Activated CD4-positive, alpha-beta T cell treated with anti-CD3 and anti-CD28 coated beads, Interleukin-2, amount 10 ng/mL, durations not matched to agents 7 days and 5 days (primary cell): ENCODE results near the gene ZNF195. TPM values are rescaled to one million over a fixed set of nuclear protein-coding genes. Genes with fewer than 3 reads are reported as not detected.
"Not testable (repeated sequence)": the region's sequence is repeated elsewhere in the genome, so short reads cannot be mapped to it uniquely, and the experiment has no call there.

Experiments
- CTCF ChIA-PET: fragments of 350-600 bp; sonication (Branson Sonifier 250); formaldehyde crosslinking; loops from one replicate; lab custom pipeline; 2021; ENCODE audit warnings: antibody characterized with exemption; lab: Charles Lee
- POLR2A ChIA-PET: fragments of 350-600 bp; sonication (Branson Sonifier 250); formaldehyde crosslinking; loops from one replicate; lab custom pipeline; 2021; ENCODE audit warnings: antibody characterized with exemption; lab: Charles Lee
- DNase-seq: peaks from one replicate; pipeline ENCODE4 v3.0.0-alpha.2; 2020
- H3K27ac Mint-ChIP-seq: one replicate; pipeline ENCODE4 v1.8.0; 2021; ENCODE audit warnings: mild to moderate bottlenecking, moderate library complexity, mixed read lengths
- H3K27me3 Mint-ChIP-seq: one replicate; pipeline ENCODE4 v1.8.0; 2021; ENCODE audit warnings: mixed read lengths
- H3K36me3 Mint-ChIP-seq: one replicate; pipeline ENCODE4 v1.8.0; 2021; ENCODE audit warnings: low read depth, mixed read lengths
- H3K4me1 Mint-ChIP-seq: one replicate; pipeline ENCODE4 v1.8.0; 2021; ENCODE audit warnings: mixed read lengths
- H3K4me3 Mint-ChIP-seq: one replicate; pipeline ENCODE4 v1.8.0; 2021; ENCODE audit warnings: mild to moderate bottlenecking, moderate library complexity, mixed read lengths
- H3K9me3 Mint-ChIP-seq: one replicate; pipeline ENCODE4 v1.8.0; 2021; ENCODE audit warnings: mixed read lengths
- total RNA-seq, 2 experiments: library from RNA; stranded (reverse); gene quantifications; one replicate each; pipeline ENCODE4 v1.2.3, GENCODE V29; 2021

The ZNF195 gene
- total RNA-seq, result 10 to 100 TPM; 29.7 to 32.5 TPM

DNA sequence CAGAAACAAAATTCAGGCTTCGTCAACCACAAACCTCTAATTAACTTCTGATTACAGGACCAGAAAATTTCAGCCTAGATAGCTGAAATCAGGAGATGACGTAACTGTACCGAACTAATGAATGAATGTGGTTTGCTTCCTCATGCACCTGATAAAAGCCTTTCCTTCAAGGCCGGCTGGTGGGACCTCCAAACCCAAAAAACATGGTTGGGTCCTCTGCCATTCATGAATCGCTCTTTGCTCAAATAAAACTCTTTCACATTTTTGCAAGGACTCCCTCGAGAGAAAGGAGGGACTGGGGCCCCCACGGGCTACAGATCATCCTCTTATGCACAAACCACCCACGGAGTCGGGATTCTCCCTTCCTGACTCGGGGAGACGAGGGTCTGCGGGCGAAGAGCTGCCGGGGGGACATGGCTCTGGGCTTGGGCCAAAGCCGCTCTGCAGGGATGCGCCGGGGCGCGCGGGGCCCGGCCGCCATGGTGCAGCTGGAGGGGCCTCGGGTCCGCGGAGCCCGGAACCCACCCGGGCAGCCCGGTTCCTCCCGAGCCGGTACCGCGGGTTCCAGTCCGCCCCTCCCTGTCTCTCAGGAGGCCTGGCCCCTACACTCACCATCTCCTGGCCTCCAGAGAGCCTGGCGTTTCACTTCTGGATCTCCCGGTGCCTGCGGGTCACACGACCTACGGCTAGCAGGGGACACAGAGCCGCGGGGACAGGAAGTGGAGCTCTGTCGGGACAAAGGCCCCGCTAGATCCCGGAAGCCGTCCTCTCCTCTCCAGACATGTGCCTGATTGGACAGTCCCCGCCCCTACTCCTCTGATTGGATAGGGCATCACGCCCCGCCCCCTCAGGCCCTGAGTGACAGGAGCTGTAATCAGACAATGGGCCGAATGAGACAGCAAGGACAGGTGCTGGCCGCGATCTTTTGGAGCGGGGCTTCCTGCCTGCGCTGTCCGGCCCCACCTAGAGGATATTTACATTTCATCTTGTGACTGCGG lies at the start of gene ZNF195:
Gene ZNF195 (minus strand): TSS at position 721 of the 998 bp plus-strand sequence. CDS start 106 bp downstream, at position 615.
- POLR2A ChIA-PET, result no interaction called here

DNA sequence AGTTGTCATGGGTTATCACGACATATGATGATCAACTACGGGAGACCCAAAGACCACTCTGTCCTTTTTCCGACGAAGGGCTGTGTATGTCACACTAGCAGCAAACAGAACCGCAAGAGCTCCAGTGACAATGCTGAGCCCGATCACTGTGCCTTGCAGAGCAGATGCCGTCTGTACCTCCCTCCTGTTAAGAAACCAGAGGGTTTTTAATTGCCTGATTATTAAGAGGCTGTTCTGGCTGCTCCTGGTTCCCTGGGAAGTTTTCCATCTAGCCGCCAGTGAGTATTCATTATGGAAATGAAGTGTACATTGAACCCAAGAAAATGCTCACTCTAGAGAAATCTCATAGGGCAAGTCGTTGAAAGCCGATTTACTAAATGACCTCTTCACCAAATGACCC lies 49.1 kb upstream of the ZNF195 start:
- CTCF ChIA-PET, H3K9me3 Mint-ChIP-seq, H3K27ac Mint-ChIP-seq, H3K36me3 Mint-ChIP-seq, H3K4me3 Mint-ChIP-seq, DNase-seq, POLR2A ChIA-PET, H3K4me1 Mint-ChIP-seq: not testable (repeated sequence)
- peaks cover 18% of the 10 kb centered on the region for H3K27me3 Mint-ChIP-seq

More for the DNA sequence above, at the start of gene ZNF195:
- Mint-ChIP-seq H3K4me3 (peak within 1 kb of the TSS; percentile 99), H3K9me3 (peaks cover 30% of the 10 kb centered on the region), H3K4me1 (peaks cover 39% of the 10 kb centered on the region), H3K36me3 (peaks cover 52% of the 10 kb centered on the region), H3K27ac (peak within 1 kb of the TSS; percentile 99), H3K27me3 (no peaks in the 10 kb centered on the region)
- peak; percentile 99 for DNase-seq
- CTCF ChIA-PET, result interaction anchor here (0.9 to 1.0 kb wide), 4 partner anchors 16 to 39 kb away, joined by 3 to 4 read pairs (median 4); no protein-coding TSS in a partner anchor

DNA sequence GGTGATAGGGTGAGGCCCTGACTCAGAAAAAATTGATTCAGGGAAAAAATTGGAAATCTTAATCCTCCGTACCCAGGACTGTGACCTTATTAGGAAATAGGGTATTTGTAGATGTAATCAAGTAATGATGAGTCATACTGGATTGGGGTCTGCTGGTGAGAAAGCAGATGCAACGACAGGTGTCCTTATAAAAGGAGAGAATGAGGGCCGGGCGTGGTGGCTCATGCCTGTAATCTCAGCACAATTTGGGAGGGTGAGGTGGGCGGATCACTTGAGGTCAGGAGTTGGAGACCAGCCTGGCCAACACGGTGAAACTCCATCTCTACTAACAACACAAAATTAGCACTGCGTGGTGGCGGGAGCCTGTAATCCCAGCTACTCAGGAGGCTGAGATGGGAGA lies 47.6 kb upstream of the ZNF195 start:
- peaks cover 13% of the 10 kb centered on the region for H3K4me1 Mint-ChIP-seq

DNA sequence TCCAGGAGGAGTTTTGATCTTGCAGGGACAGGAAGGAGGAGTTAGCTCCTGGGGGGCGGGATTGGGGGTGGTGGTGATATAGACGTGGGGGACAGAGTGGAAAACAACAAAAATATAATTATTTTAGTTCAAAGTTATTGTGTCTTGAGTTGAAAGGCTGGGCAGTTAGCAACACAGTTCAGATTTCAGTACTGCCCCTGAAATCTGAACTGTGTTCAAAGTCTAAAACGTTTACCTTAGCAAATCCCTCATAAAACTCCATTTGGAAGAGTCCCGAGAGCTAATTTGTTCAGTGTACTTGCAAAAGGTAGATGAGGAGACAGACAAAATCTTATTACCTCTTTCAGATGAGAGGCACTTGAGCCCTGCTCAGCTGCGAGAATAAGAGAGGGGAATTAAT lies 45.0 kb upstream of the ZNF195 start:
- Mint-ChIP-seq H3K4me3 (peak overlapping the region; percentile 84), H3K27me3 (peaks cover 11% of the 10 kb centered on the region), H3K4me1 (peaks cover 15% of the 10 kb centered on the region)
- POLR2A ChIA-PET, H3K9me3 Mint-ChIP-seq, H3K27ac Mint-ChIP-seq, CTCF ChIA-PET, DNase-seq, H3K36me3 Mint-ChIP-seq: not testable (repeated sequence)

More for the DNA sequence above, 47.6 kb upstream of the ZNF195 start:
- POLR2A ChIA-PET, H3K4me3 Mint-ChIP-seq, CTCF ChIA-PET, H3K27ac Mint-ChIP-seq, H3K36me3 Mint-ChIP-seq, DNase-seq, H3K9me3 Mint-ChIP-seq: not testable (repeated sequence)
- H3K27me3 Mint-ChIP-seq, result peaks cover 18% of the 10 kb centered on the region

DNA sequence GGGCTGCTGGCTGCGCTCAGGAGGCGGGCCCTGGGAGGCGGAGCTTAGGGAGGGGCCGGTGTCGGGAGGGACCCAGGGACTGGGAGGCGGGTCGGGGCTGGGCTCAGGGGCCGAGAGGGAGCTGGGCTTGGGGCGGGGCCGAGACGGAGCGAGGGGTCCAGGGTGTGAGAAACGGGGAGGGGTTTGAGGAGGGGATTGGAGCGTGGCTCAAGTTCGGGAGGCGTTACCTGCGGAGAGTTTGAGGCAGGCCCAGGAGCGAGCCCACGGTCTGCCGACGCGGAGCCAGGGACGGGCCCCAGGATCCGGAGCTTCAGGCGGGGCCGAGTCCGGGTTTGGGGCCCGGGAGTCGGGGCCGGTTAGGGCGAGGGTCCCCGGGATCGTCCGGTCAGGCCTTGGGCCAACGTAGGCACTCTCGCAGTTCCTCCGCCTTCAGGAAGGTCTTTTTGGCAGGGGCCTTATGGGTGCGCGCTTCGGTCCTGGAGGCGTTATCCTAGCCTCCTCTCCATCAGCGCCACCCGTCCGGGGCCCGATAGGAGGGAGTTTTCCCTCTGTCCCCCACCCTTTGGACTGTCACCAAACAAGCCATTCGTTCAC lies 44.3 kb upstream of the ZNF195 start:
- DNase-seq, H3K9me3 Mint-ChIP-seq, POLR2A ChIA-PET, H3K36me3 Mint-ChIP-seq, H3K27me3 Mint-ChIP-seq, CTCF ChIA-PET: not testable (repeated sequence)
- peak overlapping the region; percentile 84 for H3K4me3 Mint-ChIP-seq
- H3K27ac Mint-ChIP-seq, result peak overlapping the region; percentile 97
- H3K4me1 Mint-ChIP-seq, result peaks cover 15% of the 10 kb centered on the region

DNA sequence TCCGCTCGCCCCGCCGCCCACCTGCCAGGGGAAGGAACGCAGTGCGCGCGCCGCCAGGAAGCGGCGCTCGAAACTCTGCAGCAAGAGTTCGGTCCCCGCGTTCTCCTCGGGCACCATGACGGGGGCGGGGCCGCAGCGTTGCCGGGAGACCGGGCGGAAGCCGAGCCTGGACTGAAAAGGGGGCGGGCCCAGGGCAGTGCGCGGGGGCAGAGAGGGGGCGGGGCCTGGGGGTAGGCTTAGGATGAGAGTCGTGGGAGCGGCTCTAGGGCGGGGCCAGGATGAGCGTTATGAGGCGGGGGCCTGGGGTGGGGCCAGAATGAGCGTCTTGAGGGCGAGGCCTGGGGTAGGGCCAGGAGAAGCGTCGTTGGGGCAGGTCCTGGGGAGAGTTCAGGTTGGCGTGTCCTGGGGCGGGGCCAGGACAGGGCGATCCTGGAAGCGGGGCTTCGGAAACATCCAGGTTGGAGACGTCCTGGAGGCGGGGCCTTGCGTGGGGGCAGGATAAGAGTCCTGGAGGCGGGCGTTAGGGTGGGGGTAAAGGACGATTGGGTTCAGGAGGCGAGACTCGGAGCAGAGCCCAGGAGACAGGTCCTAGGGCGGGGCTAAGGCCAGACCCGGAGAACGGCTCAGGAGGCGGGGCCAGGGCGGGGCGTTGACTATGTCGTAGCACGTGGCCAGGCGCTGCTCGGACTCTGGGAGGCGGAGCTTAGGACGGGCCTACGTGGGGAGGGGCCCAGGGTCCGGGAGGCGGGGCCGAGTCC lies 43.6 kb upstream of the ZNF195 start:
- CTCF ChIA-PET, POLR2A ChIA-PET: not testable (repeated sequence)
- peak overlapping the region; percentile 97 for H3K27ac Mint-ChIP-seq

DNA sequence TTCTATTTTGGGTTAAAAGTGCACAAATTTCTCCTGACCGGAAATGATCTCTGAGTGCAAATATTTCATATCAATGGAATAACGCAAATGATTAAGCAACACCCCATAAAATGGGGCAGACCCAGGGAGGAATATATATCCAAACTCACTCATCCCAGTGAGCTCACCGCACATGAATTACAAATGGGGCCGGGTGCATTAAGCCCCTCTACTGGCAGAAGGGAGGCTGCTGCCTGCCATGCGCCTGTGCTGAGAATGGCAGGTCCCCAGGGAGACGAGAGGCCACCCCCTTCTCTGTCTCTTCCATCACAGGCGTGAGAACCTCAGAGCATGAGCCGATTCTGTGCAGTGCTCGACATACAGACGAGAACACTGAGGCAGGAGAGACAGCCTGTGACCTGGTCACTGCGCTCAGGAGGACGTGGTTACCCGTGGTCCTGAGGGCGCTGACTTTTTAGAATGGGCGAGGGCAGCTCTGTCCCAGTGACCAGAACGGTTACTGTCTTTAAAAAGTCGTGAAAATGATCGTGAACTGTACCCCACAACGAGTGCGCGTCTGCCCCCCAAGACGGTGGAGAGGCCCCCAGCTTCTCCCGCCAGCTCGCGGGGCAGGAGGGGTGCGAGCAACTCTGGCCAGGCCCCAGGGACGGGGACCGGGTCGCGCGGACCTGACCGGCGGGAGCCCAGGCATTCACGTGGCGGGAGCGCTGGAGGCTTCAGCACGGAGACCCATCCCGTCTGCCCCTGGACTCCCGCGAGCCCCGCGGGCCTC lies 42.8 kb upstream of the ZNF195 start:
- Mint-ChIP-seq H3K4me3 (peak overlapping the region; percentile 84), H3K4me1 (peaks cover 15% of the 10 kb centered on the region), H3K27ac (peak overlapping the region; percentile 73)
- H3K27me3 Mint-ChIP-seq, H3K9me3 Mint-ChIP-seq, POLR2A ChIA-PET, CTCF ChIA-PET, DNase-seq, H3K36me3 Mint-ChIP-seq: not testable (repeated sequence)

More for the DNA sequence above, 43.6 kb upstream of the ZNF195 start:
- not testable (repeated sequence) for H3K9me3 Mint-ChIP-seq, H3K27me3 Mint-ChIP-seq, H3K36me3 Mint-ChIP-seq
- Mint-ChIP-seq H3K4me3 (peak overlapping the region; percentile 84), H3K4me1 (peaks cover 15% of the 10 kb centered on the region)
- DNase-seq, result peak; percentile 97

DNA sequence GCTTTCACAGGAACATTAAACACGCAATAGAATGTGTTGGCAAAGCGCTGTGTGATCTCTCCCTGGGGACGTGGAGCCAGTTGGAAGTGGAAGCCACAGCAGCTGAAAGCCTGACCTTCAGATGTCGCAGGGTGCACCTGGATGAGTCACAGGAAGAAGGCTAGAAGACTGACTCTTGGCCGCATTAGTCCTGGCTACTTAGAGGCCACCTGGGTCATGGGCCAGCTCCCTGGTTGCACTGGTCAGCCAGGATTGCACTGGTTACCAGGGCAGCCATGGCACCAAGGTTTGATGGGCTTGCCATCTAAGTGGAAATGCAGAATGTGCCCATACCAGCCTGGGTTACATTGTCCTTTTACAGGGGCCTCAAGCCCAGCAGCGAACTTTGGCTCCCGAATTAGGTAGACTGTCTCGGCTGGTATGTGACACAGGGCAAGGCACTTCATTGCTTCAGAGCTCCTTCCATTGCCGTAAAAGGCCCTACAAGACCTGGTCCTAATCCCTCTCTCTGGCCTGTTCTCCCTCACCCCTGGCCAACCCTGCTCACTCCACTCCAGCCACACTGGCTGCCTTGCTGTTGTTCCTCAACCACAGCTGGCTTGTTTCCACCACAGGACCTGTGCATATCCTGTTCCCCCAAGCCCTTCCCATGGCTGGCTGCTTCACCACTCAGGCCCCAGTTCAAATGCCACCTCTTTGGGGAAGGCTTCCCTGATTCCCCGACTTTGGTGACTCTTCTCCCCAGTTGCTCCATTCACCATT lies 41.5 kb upstream of the ZNF195 start:
- DNase-seq, H3K9me3 Mint-ChIP-seq, POLR2A ChIA-PET, H3K27ac Mint-ChIP-seq, CTCF ChIA-PET, H3K27me3 Mint-ChIP-seq, H3K36me3 Mint-ChIP-seq, H3K4me3 Mint-ChIP-seq: not testable (repeated sequence)
- peaks cover 15% of the 10 kb centered on the region for H3K4me1 Mint-ChIP-seq

DNA sequence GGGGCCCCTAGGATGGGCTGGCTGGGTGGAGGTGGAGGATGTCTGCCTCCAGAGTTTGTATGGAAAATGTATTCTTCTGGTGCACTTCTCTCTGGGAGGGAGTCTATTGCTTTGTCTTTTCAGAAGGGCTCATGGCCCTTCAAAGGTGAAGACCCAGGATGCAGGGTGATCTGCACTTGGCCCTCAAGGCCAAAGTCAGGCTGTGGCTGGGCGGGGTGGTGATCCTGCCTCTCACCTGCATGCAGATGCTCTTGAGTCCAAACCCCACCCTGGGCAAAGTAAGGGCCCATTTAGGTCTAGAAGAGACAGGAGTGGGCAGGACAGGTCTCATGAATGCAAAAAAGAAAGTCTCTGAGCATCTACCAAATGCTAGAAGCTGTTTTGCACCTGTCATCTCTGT lies 40.5 kb upstream of the ZNF195 start:
- POLR2A ChIA-PET, H3K36me3 Mint-ChIP-seq, H3K4me3 Mint-ChIP-seq, DNase-seq, H3K27me3 Mint-ChIP-seq, H3K9me3 Mint-ChIP-seq, H3K27ac Mint-ChIP-seq, CTCF ChIA-PET: not testable (repeated sequence)
- H3K4me1 Mint-ChIP-seq, result peaks cover 15% of the 10 kb centered on the region

DNA sequence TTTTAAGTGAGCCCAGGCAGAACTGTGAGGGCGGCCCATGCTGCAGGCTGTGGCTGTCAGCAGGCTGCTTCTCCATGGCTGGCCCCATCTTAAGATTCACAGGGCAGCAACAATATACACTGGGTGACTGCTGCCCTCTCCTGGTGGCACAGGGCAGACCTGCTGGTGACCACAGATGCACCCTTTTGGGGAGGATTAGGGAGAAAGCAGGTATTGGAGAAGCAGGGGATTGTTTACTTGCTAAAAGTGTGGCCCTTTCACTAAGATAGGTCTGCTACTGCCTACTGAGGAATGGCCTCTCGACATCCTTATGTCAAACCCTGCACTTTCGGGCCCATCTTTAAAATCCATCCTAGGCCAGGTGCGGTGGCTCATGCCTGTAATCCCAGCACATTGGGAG lies 38.1 kb upstream of the ZNF195 start:
- H3K27me3 Mint-ChIP-seq, H3K9me3 Mint-ChIP-seq, POLR2A ChIA-PET, H3K36me3 Mint-ChIP-seq, CTCF ChIA-PET, H3K4me1 Mint-ChIP-seq, H3K4me3 Mint-ChIP-seq, H3K27ac Mint-ChIP-seq: not testable (repeated sequence)
- peak; percentile 70 for DNase-seq

DNA sequence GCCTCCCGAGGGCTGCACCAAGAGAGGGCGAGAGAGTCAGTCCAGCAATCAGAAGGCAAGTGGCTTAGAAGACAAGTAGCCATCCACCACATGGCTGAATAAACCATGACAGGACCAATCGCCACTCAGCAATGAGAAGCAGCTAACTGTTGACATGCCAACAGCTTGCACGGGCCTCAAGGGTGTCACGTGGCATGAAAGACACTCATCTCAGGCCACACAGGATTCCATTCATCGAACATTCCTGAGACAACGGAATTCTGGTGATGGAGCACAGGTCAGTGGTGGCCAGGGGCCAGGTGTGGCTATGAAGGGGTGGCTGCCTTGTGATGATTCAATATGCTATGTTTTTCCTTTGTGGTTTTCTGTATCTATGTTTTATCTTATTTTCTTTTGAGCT lies 36.4 kb upstream of the ZNF195 start:
- H3K4me3 Mint-ChIP-seq, H3K4me1 Mint-ChIP-seq, H3K27ac Mint-ChIP-seq, H3K9me3 Mint-ChIP-seq, H3K27me3 Mint-ChIP-seq, DNase-seq, POLR2A ChIA-PET, CTCF ChIA-PET, H3K36me3 Mint-ChIP-seq: not testable (repeated sequence)

DNA sequence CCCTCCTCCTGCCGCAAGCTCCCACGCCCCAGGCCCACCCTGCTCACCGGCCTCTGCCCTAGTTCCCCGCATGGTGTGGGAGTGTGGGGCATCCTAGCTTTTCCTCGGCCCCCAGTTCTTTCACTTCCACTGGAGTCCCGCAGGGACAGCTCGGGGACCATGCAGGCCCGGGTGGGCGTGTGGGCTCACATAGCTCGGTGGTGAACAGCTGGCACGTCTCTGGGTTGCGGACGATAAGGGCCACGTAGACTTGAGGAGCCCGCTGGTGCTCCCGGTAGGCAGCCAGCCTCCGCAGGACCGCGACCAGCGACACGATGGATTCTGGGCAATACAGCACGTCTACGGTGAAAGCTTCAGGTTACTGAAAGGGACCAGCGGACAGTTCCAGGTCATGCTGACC lies 34.7 kb upstream of the ZNF195 start:
- H3K36me3 Mint-ChIP-seq, H3K4me1 Mint-ChIP-seq, POLR2A ChIA-PET, H3K27ac Mint-ChIP-seq, H3K9me3 Mint-ChIP-seq, H3K27me3 Mint-ChIP-seq, DNase-seq, CTCF ChIA-PET, H3K4me3 Mint-ChIP-seq: not testable (repeated sequence)
